K562 (cell line): ENCODE data around the gene TAL1. TPM values are rescaled to one million over a fixed set of nuclear protein-coding genes. Genes with fewer than 3 reads are reported as not detected.

ENCODE experiments used
- ASH1L ChIP-seq: fragments of 450-650 bp; IDR thresholded peaks from 2 replicates; pipeline ENCODE4 v1.6.1; 2018; ENCODE audit warnings: borderline replicate concordance, mild to moderate bottlenecking, low read depth; ENCODE audit not compliant: partially characterized antibody
- ATF1 ChIP-seq, 2 experiments: fragments of 450-650 bp in 1 of 2; IDR thresholded peaks; 2 replicates each; pipeline ENCODE4 v1.6.1; 2016; ENCODE audit warnings: missing compliant biosample characterization in 1 of 2, missing genetic modification characterization in 1 of 2
- CBX1 ChIP-seq: sonication (generic); IDR thresholded peaks from 2 replicates; pipeline ENCODE4 v1.6.1; 2016; ENCODE audit warnings: antibody characterized with exemption, low read depth, mild to moderate bottlenecking
- CCAR2 ChIP-seq: fragments of 200-400 bp; formaldehyde crosslinking; IDR thresholded peaks from 2 replicates; pipeline ENCODE4 v1.6.1; 2017; ENCODE audit warnings: mild to moderate bottlenecking, low read depth, low read length
- EP300 ChIP-seq: IDR thresholded peaks from 2 replicates; pipeline ENCODE4 v1.6.1; 2012; ENCODE audit warnings: low read length, improper control_type of control experiment
- FOXA1 ChIP-seq: fragments of 450-650 bp; IDR thresholded peaks from 2 replicates; pipeline ENCODE4 v1.6.1; 2016; ENCODE audit warnings: mild to moderate bottlenecking, borderline replicate concordance
- FOXP1 ChIP-seq: sonication (generic); formaldehyde crosslinking; IDR thresholded peaks from 2 replicates; pipeline ENCODE4 v1.8.0; 2022; ENCODE audit warnings: mild to moderate bottlenecking, missing genetic modification reagents
- HEY1 ChIP-seq: fragments of 250-450 bp; sonication (Bioruptor Pico); IDR thresholded peaks from 2 replicates; pipeline ENCODE4 v1.5.0; 2020; ENCODE audit warnings: mild to moderate bottlenecking, moderate library complexity, borderline replicate concordance
- HMG20A ChIP-seq: fragments of 450-650 bp; formaldehyde crosslinking; conservative IDR thresholded peaks from 2 replicates; pipeline ENCODE4 v1.4.0; 2020; ENCODE audit warnings: mild to moderate bottlenecking, mixed read lengths
- ILK ChIP-seq: fragments of 450-650 bp; IDR thresholded peaks from 2 replicates; pipeline ENCODE4 v1.6.1; 2016; ENCODE audit warnings: missing genetic modification characterization, low read depth, mild to moderate bottlenecking, missing compliant biosample characterization, moderate library complexity, borderline replicate concordance
- POLR2H ChIP-seq: IDR thresholded peaks from 2 replicates; pipeline ENCODE4 v1.6.1; 2016; ENCODE audit warnings: missing genetic modification characterization, low read depth, mild to moderate bottlenecking, control low read depth, missing compliant biosample characterization, moderate library complexity
- RBM15 ChIP-seq: fragments of 200-400 bp; formaldehyde crosslinking; IDR thresholded peaks from 2 replicates; pipeline ENCODE4 v1.6.1; 2018; ENCODE audit warnings: mild to moderate bottlenecking, low read length, moderate library complexity; ENCODE audit not compliant: insufficient read depth
- RBM39 ChIP-seq: fragments of 200-400 bp; formaldehyde crosslinking; optimal IDR thresholded peaks from 2 replicates; pipeline ENCODE3; 2018; ENCODE audit warnings: low read depth, low read length
- TFAP4 ChIP-seq: sonication (generic); formaldehyde crosslinking; IDR thresholded peaks from 2 replicates; pipeline ENCODE4 v1.8.0; 2022; ENCODE audit warnings: missing genetic modification reagents, mild to moderate bottlenecking, moderate library complexity, borderline replicate concordance
- ZNF274 ChIP-seq: IDR thresholded peaks from 2 replicates; pipeline ENCODE4 v1.6.1; 2011; ENCODE audit warnings: low read depth, mild to moderate bottlenecking, low read length, moderate library complexity, borderline replicate concordance
- ZNF592 ChIP-seq: fragments of 450-650 bp; IDR thresholded peaks from 2 replicates; pipeline ENCODE4 v1.6.1; 2017; ENCODE audit warnings: antibody characterized with exemption, mild to moderate bottlenecking
- ZNF79 ChIP-seq: fragments of 250-450 bp; sonication (Bioruptor Pico); IDR thresholded peaks from 2 replicates; pipeline ENCODE4 v1.4.0; 2020; ENCODE audit warnings: low read depth, mild to moderate bottlenecking, moderate library complexity
- polyA plus RNA-seq, 8 experiments: library from polyadenylated mRNA; depleted of rRNA in 4 of 8; stranded (reverse) in 5 of 8; unstranded in 3 of 8; fragments of >200 nt; fragmentation: Nextera tagmentation in 2 of 8; fragmentation: Illumina TruSeq in 1 of 8; extraction: Ambion mirVana in 2 of 8; extraction: Trizol in 1 of 8; gene quantifications; 2 replicates each; pipeline versions ENCODE4 v1.2.1 to v1.2.3, GENCODE V29; 2011 to 2014; ENCODE audit warnings: inconsistent platforms in 1 of 8, missing spikeins in 1 of 8
- total RNA-seq, 7 experiments: library from RNA; depleted of rRNA in 6 of 7; stranded (reverse); fragments of >200 nt in 6 of 7; fragmentation: Illumina TruSeq in 2 of 7; extraction: Trizol in 2 of 7; gene quantifications; 2 replicates each; pipeline versions ENCODE4 v1.2.1 to v1.2.3, GENCODE V29; 2011 to 2021; ENCODE audit warnings: low replicate concordance in 1 of 7
- TF ChIP-seq, protein P1 (sequence below): IDR thresholded peaks from 2 replicates; pipeline ENCODE4 v1.6.1; 2016; ENCODE audit warnings: missing genetic modification characterization, missing compliant biosample characterization
- TF ChIP-seq, protein P2 (sequence below): fragments of 450-650 bp; formaldehyde crosslinking; IDR thresholded peaks from 2 replicates; pipeline ENCODE4 v1.4.0; 2022; ENCODE audit warnings: missing genetic modification characterization

Gene TAL1
- total and polyA plus RNA-seq, 9 of the 15 experiments (the other 6 are each of a cell fraction or from before 2014, with no cell fraction given): 18.5 to 106 (median 59.7) TPM

DNA sequence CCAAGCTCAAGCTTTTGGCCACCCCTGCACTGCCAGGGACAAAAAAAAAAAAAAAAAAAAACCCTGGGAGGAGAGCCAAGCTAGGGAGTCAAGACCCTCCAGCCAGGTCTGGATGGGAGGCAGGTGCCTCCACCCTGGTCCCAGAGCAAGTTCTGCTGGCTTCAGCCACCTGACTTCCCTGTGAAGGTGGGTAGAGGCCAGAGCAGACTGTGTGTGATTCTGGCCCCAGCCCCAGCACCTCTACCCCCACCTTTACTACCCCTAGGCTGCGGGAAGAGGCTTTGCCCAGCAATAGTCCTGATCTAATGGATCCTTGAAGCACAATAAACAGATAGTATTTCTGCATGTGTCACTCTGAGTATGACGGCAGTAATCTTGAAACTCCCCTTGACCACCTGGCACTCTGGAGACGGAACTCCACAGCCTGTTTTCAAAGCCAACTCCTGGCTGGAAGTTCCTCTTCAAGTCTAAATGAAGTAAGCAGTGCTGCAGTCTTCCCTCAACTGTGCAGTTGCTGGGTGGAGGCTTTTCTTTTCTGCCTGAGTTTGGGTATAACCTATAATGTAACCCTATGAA lies 51.9 kb downstream of the TAL1 start (continued):
- TF ChIP-seq, protein P1, sequence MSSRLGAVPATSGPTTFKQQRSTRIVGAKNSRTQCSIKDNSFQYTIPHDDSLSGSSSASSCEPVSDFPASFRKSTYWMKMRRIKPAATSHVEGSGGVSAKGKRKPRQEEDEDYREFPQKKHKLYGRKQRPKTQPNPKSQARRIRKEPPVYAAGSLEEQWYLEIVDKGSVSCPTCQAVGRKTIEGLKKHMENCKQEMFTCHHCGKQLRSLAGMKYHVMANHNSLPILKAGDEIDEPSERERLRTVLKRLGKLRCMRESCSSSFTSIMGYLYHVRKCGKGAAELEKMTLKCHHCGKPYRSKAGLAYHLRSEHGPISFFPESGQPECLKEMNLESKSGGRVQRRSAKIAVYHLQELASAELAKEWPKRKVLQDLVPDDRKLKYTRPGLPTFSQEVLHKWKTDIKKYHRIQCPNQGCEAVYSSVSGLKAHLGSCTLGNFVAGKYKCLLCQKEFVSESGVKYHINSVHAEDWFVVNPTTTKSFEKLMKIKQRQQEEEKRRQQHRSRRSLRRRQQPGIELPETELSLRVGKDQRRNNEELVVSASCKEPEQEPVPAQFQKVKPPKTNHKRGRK (tag): no peak
- TF ChIP-seq FOXA1 (no peak), HMG20A (CRISPR knock-in tag) (no peak), POLR2H (tag) (no peak), RBM39 (peak; percentile 21), TFAP4 (CRISPR knock-in tag) (no peak; the same call in 1 of the 2 replicates), FOXP1 (CRISPR knock-in tag) (no peak), ZNF79 (CRISPR knock-in tag) (no peak), ATF1 (CRISPR knock-in tag; IDR thresholded peaks at IDR 0.05) (no peak), ATF1 (tag; IDR thresholded peaks at IDR 0.05) (no peak), CBX1 (no peak), EP300 (peak; percentile 23; the same call in 1 of the 2 replicates), HEY1 (CRISPR knock-in tag) (no peak), CCAR2 (no peak), ASH1L (no peak), ILK (tag) (no peak), ZNF274 (no peak), RBM15 (no peak), ZNF592 (peak; percentile 74)
- TF ChIP-seq, protein P2, sequence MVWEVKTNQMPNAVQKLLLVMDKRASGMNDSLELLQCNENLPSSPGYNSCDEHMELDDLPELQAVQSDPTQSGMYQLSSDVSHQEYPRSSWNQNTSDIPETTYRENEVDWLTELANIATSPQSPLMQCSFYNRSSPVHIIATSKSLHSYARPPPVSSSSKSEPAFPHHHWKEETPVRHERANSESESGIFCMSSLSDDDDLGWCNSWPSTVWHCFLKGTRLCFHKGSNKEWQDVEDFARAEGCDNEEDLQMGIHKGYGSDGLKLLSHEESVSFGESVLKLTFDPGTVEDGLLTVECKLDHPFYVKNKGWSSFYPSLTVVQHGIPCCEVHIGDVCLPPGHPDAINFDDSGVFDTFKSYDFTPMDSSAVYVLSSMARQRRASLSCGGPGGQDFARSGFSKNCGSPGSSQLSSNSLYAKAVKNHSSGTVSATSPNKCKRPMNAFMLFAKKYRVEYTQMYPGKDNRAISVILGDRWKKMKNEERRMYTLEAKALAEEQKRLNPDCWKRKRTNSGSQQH (CRISPR knock-in tag): no peak
